Measurements from ENCODE around the gene GSTA1.

DNA sequence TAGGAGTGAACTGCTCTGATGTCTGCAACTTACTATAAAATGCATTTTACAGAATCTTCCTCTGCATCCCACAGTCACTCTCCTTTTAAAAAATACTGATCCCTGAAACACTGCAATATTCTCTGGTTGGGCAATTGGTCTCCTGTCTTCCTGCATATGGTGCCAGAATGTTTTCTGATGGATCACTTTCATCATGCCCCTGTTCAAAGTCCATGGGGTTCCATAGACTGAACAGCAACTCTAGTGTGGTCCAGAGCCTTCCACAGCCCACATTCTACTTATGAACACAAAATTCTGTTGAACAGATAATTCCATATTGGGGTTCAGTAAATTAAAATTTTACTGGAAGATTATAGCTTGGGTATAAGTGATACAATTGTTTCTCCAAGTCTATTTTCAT, 51.3 kb downstream of the GSTA1 start:
- no peak for TF ChIP-seq POLR2AphosphoS5 (IDR thresholded peaks at IDR 0.05)
- TF ChIP-seq POLR2A (IDR thresholded peaks at IDR 0.05), result no peak

Data from spleen (tissue), 3 donors.